ENCODE results near the gene LDLRAD1.
"Not testable (repeated sequence)": the region's sequence is repeated elsewhere in the genome, so short reads cannot be mapped to it uniquely, and the experiment has no call there.

LDLRAD1 gene

GRCh38 chr1:54016343-54017282 is 1.4 kb downstream of the LDLRAD1 start:
- no peak for DNase-seq (ENCODE audit: low read depth)

DNA sequence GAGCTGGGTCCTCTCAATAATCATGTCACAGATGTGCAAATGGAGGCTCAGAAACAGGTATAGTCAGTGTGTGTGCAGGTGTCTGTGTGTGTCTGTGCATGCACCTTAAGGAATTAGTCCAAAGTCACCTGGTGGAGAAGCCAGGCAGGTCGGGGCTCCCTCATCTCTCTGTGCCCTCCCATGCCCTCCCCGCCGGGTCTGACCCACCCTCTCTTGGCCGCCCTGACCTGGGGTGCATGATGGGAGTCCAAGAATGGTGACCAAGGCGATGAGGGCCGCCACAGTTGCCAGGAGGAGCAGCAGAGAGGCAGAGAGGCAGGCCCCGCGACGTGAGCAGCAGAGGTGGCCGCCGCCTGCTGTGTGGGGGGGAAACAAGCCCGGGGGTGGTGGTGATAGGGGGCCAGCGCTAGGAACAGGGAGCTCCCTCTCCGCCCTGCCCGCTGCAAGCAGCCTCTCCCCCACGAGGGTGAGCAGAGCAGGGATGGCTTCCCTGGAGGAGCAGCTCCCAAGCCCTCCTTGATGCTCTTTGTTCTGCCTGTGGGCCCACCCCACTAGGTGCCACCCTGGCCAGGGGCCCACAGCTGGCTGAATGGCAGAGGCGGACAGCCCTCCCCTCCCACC is 3.9 kb downstream of the LDLRAD1 start:
- DNase-seq (ENCODE audit: low read depth): no peak

- DNase-seq (ENCODE audit: low read depth): no peak
These were observed 4.5 kb downstream of the LDLRAD1 start for GRCh38 chr1:54013393-54014008.

- DNase-seq (ENCODE audit: low read depth): no peak
These were observed 5.1 kb downstream of the LDLRAD1 start for GRCh38 chr1:54012863-54013262.

GRCh38 chr1:54012008-54012325 is 6.0 kb downstream of the LDLRAD1 start:
- DNase-seq (ENCODE audit: low read depth): no peak

DNA sequence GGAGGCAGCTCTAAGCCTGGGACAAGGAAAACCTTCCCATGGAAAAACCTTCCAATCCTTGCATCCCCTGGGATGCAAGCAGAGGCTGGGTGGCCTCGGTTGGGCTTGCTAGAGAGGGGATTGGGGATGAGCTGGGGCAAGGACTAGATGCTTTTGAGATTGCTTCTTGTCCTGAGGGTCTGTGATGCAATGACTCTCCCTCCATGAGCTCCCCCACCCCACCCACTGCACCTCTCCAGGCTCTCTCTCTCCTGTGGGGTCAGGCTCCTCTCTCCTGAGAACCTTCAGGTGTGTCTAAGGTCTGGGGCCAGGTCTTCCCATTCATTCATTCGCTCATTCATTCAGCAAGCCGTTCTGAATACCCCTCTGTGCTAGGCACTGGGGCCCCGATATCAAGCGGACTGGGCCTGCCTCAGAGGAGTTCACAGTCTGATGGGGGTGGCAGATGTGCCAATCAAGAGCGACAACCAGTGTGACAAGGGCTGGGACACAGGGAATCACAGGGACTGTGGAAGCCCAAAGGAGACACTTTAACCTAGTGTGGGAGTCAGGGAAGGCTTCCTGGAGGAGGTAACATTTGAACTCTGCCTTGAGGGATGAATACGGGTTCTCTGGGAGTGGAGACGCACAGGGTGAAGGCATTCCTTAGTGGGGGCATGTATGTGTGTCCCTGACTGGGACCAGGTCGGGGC is 6.5 kb downstream of the LDLRAD1 start:
- no peak for DNase-seq (ENCODE audit: low read depth)

GRCh38 chr1:54010415-54011117 is 7.4 kb downstream of the LDLRAD1 start:
- DNase-seq (ENCODE audit: low read depth): no peak

DNA sequence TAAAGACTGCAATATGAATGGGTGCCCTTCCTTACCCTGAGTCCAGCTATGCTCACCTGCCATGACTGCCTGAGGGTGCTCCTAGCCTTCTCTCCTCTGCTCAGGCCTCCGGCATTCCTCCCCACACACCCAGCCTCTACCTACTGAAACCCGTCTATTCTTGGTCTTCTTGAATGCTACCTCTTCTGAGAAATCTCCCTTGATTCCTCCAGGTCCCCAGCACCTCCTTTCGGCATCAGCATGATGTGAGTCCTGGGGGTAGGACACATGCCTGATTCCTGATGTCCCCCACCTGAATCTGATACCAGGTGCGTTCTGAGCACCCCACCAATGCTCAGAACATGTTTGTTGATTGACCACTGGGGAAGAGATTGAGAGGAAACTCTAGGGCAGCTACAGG is 8.6 kb downstream of the LDLRAD1 start:
- no peak for DNase-seq (ENCODE audit: low read depth)

GRCh38 chr1:54008876-54009275 is 9.1 kb downstream of the LDLRAD1 start:
- no peak for DNase-seq (ENCODE audit: low read depth)

GRCh38 chr1:54007613-54008012 is 10.4 kb downstream of the LDLRAD1 start:
- DNase-seq (ENCODE audit: low read depth): no peak

DNA sequence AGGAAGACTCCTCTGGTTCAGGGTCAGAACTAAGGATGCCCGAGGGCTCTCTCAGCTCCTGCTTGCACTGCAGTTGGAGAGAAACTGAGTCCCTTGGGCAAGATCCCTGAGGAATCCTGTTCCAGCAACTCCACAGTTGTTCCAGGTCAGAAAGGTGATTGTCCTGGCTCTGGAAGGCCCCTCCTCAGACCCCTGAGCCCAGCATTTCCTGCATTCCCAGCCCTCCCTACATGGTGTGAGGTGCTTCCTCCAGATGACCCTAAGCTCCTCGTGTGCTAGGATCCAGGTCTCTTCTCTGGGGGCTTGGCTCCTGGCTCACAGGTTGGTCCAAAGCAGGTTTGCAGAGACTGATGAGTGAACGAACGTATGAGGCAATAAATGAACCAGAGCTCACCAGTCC is 11.5 kb downstream of the LDLRAD1 start:
- no peak for DNase-seq (ENCODE audit: low read depth)

GRCh38 chr1:54004481-54005049 is 13.4 kb downstream of the LDLRAD1 start:
- DNase-seq (ENCODE audit: low read depth): no peak

DNA sequence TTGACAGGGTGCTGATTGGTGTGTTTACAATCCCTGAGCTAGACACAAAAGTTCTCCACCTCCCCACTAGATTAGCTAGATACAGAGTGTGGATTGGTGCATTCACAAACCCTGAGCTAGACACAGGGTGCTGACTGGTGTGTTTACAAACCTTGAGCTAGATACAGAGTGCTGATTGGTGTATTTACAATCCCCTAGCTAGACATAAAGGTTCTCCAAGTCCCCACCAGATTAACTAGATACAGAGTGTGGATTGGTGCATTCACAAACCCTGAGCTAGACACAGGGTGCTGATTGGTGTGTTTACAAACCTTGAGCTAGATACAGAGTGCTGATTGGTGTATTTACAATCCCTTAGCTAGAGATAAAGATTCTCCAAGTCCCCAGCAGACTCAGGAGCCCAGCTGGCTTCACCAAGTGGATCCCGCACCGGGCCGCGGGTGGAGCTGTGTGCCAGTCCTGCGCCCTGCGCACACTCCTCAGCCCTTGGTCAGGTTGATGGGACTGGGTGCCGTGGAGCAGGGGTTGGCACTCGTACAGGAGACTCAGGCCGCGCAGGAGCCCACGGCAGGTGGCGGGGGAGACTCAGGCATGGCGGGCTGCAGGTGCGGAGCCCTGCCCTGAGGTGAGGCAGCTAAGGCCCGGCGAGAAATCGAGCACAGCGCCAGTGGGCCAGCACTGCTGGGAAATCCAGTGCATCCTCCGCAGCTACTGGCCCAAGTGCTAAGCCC is 14.1 kb downstream of the LDLRAD1 start:
- DNase-seq (ENCODE audit: low read depth): not testable (repeated sequence)

GRCh38 chr1:54003249-54003646 is 14.7 kb downstream of the LDLRAD1 start:
- DNase-seq (ENCODE audit: low read depth): no peak

DNA sequence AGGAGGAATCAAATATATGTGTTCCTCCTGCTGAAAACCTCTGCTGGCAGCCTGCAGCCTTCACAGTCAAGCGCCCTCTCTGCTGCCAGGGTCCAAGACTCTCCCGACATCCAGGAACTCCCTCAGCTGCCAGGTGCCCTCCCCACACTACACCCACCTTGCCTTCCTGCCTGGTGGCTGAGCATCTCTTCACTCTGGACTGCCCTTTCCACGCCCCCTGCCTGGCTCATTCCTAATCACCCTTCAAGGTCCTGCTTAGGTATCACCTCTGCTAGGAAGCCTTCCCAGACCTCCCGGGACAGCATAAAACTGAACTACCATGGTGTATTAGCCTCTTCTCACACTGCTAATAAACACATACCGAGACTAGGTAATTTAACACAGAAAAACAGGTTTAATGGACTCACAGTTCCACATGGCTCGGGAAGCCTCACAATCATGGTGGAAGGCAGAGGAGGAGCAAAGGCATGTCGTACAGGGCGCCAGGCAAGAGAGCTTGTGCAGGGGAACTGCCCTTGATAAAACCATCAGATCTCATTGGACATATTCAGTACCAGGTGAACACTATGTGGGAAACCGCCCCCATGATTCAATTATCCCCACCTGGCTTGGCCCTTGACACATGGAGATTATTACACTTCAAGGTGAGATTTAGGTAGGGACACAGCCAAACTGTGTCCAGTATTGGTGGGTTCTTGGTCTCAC is 15.3 kb downstream of the LDLRAD1 start:
- DNase-seq (ENCODE audit: low read depth): no peak

- no peak for DNase-seq (ENCODE audit: low read depth)
These were observed 16.4 kb downstream of the LDLRAD1 start for GRCh38 chr1:54001591-54001990.

DNA sequence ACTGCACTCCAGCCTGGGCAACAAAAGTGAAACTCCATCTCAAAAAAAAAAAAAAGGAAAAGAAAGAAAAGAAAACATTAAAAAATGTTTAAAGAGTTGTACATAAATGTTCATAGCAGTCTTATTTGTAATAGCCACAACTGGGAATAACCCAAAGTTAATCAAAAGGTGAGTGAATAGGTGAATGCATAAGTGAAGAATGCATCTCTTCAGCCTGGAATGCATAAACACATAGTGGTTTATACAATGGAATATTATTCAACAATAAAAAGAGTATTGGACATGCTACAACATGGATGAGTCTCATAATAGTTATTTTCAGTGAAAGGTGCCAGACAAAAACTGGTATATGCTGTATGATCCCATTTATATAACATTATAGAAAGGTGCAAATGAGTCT is 18.1 kb downstream of the LDLRAD1 start:
- DNase-seq (ENCODE audit: low read depth): no peak

DNA sequence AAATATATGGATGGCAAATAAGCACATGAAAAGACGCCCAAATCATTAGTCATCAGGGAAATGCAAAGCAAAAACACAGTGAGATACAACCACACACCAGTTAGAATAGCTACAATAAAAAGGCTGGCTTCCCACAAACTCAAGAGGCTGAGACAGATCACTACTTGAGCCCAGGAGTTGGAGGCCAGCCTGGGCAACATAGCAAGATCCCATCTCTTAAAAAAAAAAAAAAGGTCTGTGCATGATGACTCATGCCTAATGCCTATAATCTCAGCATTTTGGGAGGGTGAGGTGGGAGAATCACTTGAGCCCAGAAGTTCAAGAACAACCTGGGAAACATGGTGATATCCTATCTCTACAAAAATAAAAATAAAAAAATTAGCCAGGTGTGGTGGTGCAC is 19.8 kb downstream of the LDLRAD1 start:
- no peak for DNase-seq (ENCODE audit: low read depth)

DNA sequence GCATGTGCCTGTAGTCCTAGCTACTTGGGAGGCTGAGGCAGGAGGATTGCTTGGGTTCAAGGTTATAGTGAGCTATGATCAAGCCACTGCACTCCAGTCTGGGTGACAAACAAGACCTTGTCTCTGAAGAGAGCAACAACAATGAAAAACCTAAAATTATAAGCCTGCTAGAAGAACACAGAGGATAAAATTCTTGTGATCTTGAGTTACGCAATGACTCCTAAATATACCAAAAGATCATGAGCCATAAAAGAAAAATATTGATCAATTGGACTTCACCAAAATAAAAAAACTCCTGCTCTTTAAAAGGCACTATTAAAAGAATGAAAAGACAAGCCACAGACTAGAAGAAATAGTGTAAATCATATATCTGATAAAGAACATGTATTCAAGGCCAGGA is 22.3 kb downstream of the LDLRAD1 start:
- no peak for DNase-seq (ENCODE audit: low read depth)

DNA sequence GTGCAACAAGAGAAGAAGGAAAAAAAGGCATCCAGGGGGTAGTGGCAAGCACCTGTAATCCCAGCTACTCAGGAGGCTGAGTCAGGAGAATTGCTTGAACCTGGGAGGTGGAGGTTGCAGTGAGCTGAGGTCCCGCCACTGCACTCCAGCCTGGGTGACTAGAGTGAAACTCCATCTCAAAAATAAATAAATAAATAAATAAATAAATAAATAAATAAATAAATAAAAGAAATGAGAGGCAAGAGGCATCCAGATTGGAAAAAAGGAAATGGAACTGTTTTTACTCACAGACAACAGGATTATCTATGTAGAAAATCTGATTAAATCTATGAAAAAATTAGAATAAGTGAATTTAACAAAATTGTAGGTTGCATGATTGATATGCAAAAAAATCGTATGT is 23.5 kb downstream of the LDLRAD1 start:
- DNase-seq (ENCODE audit: low read depth): not testable (repeated sequence)
